Measurements from ENCODE around the gene EEPD1.

EEPD1 gene

GRCh38 chr7:36295090-36295489 lies 142.0 kb downstream of the EEPD1 start:
- H3K4me3 ChIP-seq (ENCODE audit: low read depth, low read length), result no peak overlapping the region
- no peak for TF ChIP-seq CTCF (IDR thresholded peaks at IDR 0.05; ENCODE audit: low read depth, low read length, missing control alignments)
- DNase-seq (ENCODE audit: low read depth), result no peak

GRCh38 chr7:36296284-36296683 lies 143.2 kb downstream of the EEPD1 start:
- H3K4me3 ChIP-seq (ENCODE audit: low read depth, low read length), result no peak overlapping the region
- DNase-seq (ENCODE audit: low read depth), result no peak
- no peak for TF ChIP-seq CTCF (IDR thresholded peaks at IDR 0.05; ENCODE audit: low read depth, low read length, missing control alignments)

GRCh38 chr7:36297364-36298009 lies 144.4 kb downstream of the EEPD1 start:
- no peak for TF ChIP-seq CTCF (IDR thresholded peaks at IDR 0.05; ENCODE audit: low read depth, low read length, missing control alignments)
- no peak for DNase-seq (ENCODE audit: low read depth)
- no peak overlapping the region for H3K4me3 ChIP-seq (ENCODE audit: low read depth, low read length)

- H3K4me3 ChIP-seq (ENCODE audit: low read depth, low read length), result no peak overlapping the region
- no peak for TF ChIP-seq CTCF (IDR thresholded peaks at IDR 0.05; ENCODE audit: low read depth, low read length, missing control alignments)
- no peak for DNase-seq (ENCODE audit: low read depth)
Observed at GRCh38 chr7:36298106-36298505, 145.1 kb downstream of the EEPD1 start.

GRCh38 chr7:36299223-36299774 lies 146.2 kb downstream of the EEPD1 start:
- no peak overlapping the region for H3K4me3 ChIP-seq (ENCODE audit: low read depth, low read length)
- no peak for DNase-seq (ENCODE audit: low read depth)
- no peak for TF ChIP-seq CTCF (IDR thresholded peaks at IDR 0.05; ENCODE audit: low read depth, low read length, missing control alignments)

- no peak for DNase-seq (ENCODE audit: low read depth)
- no peak overlapping the region for H3K4me3 ChIP-seq (ENCODE audit: low read depth, low read length)
- no peak for TF ChIP-seq CTCF (IDR thresholded peaks at IDR 0.05; ENCODE audit: low read depth, low read length, missing control alignments)
Observed at GRCh38 chr7:36299823-36300341, 146.8 kb downstream of the EEPD1 start.

Measured in GM12864 (cell line).